Transverse colon (tissue), 4 donors: Measurements from ENCODE around the gene TRIP12.

Experiments used
- CTCF ChIP-seq, 5 experiments: fragments of 200-600 bp in 3 of 5; fragments of 450-650 bp in 2 of 5; sonication (generic) in 3 of 5; IDR thresholded peaks; 1 replicate in 2 of 5; 2 replicates in 3 of 5; pipeline ENCODE4 v1.5.1; 2016 to 2017; ENCODE audit warnings: antibody characterized with exemption in 5 of 5, inconsistent platforms in 3 of 5, mild to moderate bottlenecking in 2 of 5, moderate library complexity in 1 of 5
- POLR2A ChIP-seq: fragments of 450-650 bp; IDR thresholded peaks from one replicate; pipeline ENCODE4 v1.6.1; 2016; ENCODE audit warnings: antibody characterized with exemption, mild to moderate bottlenecking, moderate library complexity
- POLR2AphosphoS5 ChIP-seq, 3 donors: sonication (generic); formaldehyde crosslinking; IDR thresholded peaks; one replicate each; pipeline ENCODE4 v1.6.1; 2016; ENCODE audit warnings: antibody characterized with exemption in 3 of 3

- no peak for TF ChIP-seq CTCF (IDR thresholded peaks at IDR 0.05)
- no peak for TF ChIP-seq POLR2A
- no peak for TF ChIP-seq POLR2AphosphoS5 (IDR thresholded peaks at IDR 0.05)
Measured at GRCh38 chr2:229831805-229832509, 89.9 kb downstream of the TRIP12 start.
